DND-41 (cell line): ENCODE results near the gene SLC22A4.

Experiments used
- ATAC-seq: fragments of 200-7000 bp; cut with Tn5 transposase; 3 replicates; pipeline ENCODE4 v1.9.1; 2021; ENCODE audit warnings: low read depth; ENCODE audit not compliant: insufficient read depth
- DNase-seq: peaks from one replicate; pipeline ENCODE4 v3.0.0-alpha.2; 2020
- H2AFZ ChIP-seq: 2 replicates; pipeline ENCODE4 v1.6.0; 2012; ENCODE audit warnings: low read depth, low read length
- H3K27ac ChIP-seq: 2 replicates; pipeline ENCODE4 v1.5.1; 2012; ENCODE audit warnings: low read length, inconsistent platforms
- H3K27me3 ChIP-seq: fragments of 200-600 bp; sonication (generic); 2 replicates; pipeline ENCODE4 v1.6.0; 2012; ENCODE audit warnings: low read length, mild to moderate bottlenecking, inconsistent platforms; ENCODE audit not compliant: insufficient read depth, poor library complexity
- H3K36me3 ChIP-seq: 2 replicates; pipeline ENCODE4 v1.5.1; 2012; ENCODE audit warnings: low read length, inconsistent platforms; ENCODE audit not compliant: insufficient read depth
- H3K4me1 ChIP-seq: 2 replicates; pipeline ENCODE4 v1.5.1; 2012; ENCODE audit warnings: mild to moderate bottlenecking, low read length; ENCODE audit not compliant: insufficient read depth
- H3K4me2 ChIP-seq: 2 replicates; pipeline ENCODE4 v1.6.0; 2012; ENCODE audit warnings: mild to moderate bottlenecking, moderate library complexity, low read length, inconsistent platforms; ENCODE audit not compliant: insufficient read depth
- H3K4me3 ChIP-seq, 2 experiments: fragments of 200-600 bp in 1 of 2; shearing (Covaris generic) in 1 of 2; 2 replicates each; pipeline ENCODE4 v1.5.1; 2012 to 2016; ENCODE audit warnings: inconsistent platforms in 2 of 2, low read length in 2 of 2, mild to moderate bottlenecking in 2 of 2, low read depth in 1 of 2, moderate library complexity in 1 of 2
- H3K79me2 ChIP-seq: 2 replicates; pipeline ENCODE4 v1.6.0; 2012; ENCODE audit warnings: low read length, inconsistent platforms; ENCODE audit not compliant: insufficient read depth
- H3K9ac ChIP-seq: 2 replicates; pipeline ENCODE4 v1.6.0; 2012; ENCODE audit warnings: low read depth, mild to moderate bottlenecking, inconsistent platforms, low read length, moderate library complexity
- H3K9me3 ChIP-seq: 2 replicates; pipeline ENCODE4 v1.5.1; 2012; ENCODE audit warnings: low read length, moderate library complexity, mild to moderate bottlenecking, inconsistent platforms; ENCODE audit not compliant: insufficient read depth, severe bottlenecking
- H4K20me1 ChIP-seq: 2 replicates; pipeline ENCODE4 v1.6.0; 2012; ENCODE audit warnings: low read length; ENCODE audit not compliant: insufficient read depth
- CTCF ChIP-seq: IDR thresholded peaks from 2 replicates; pipeline ENCODE4 v1.5.1; 2012; ENCODE audit warnings: borderline replicate concordance, low read length, moderate library complexity, mild to moderate bottlenecking; ENCODE audit not compliant: poor library complexity, severe bottlenecking; ENCODE audit errors: extremely low read depth
- EZH2 ChIP-seq: IDR thresholded peaks from 3 replicates; pipeline ENCODE4 v1.6.1; 2012; ENCODE audit warnings: borderline replicate concordance, low read depth, mild to moderate bottlenecking, moderate library complexity, low read length, inconsistent platforms; ENCODE audit not compliant: severe bottlenecking

The SLC22A4 gene

GRCh38 chr5:132392411-132392810, 98.2 kb downstream of the SLC22A4 start:
- no peak overlapping the region for H3K9ac ChIP-seq
- H3K79me2 ChIP-seq = no peaks in the 10 kb centered on the region
- ATAC-seq (no peak), DNase-seq (no peak)
- no peak overlapping the region for H2AFZ ChIP-seq
- H3K4me2 ChIP-seq = no peak overlapping the region
- H3K36me3 ChIP-seq = no peaks in the 10 kb centered on the region
- no peak overlapping the region for H3K27ac ChIP-seq
- H3K9me3 ChIP-seq = no peaks in the 10 kb centered on the region
- TF ChIP-seq EZH2 (no peak), CTCF (no peak)
- no peaks in the 10 kb centered on the region for H3K27me3 ChIP-seq
- H4K20me1 ChIP-seq = no peaks in the 10 kb centered on the region
- no peak overlapping the region for H3K4me3 ChIP-seq
- H3K4me1 ChIP-seq = peaks cover 28% of the 10 kb centered on the region

GRCh38 chr5:132392978-132393825, 99.0 kb downstream of the SLC22A4 start:
- Histone ChIP-seq H3K9ac (no peak overlapping the region), H3K4me1 (peaks cover 29% of the 10 kb centered on the region), H3K79me2 (no peaks in the 10 kb centered on the region), H3K36me3 (no peaks in the 10 kb centered on the region), H3K4me3 (no peak overlapping the region), H2AFZ (no peak overlapping the region), H3K4me2 (no peak overlapping the region), H3K27ac (no peak overlapping the region), H3K9me3 (no peaks in the 10 kb centered on the region), H3K27me3 (no peaks in the 10 kb centered on the region), H4K20me1 (no peaks in the 10 kb centered on the region)
- ATAC-seq (no peak), DNase-seq (no peak)
- TF ChIP-seq EZH2 = no peak
